AG04449 (cell line): ENCODE measurements around the gene TUBA1A.
"Not testable (repeated sequence)": the region's sequence is repeated elsewhere in the genome, so short reads cannot be mapped to it uniquely, and the experiment has no call there.

Experiments
- CTCF ChIA-PET: fragments of 350-600 bp; formaldehyde crosslinking; extraction: SDS; loops from one replicate; lab custom pipeline; 2021; ENCODE audit warnings: antibody characterized with exemption; lab: Yijun Ruan, JAX
- POLR2A ChIA-PET: fragments of 400-600, 350-600 bp; formaldehyde crosslinking; extraction: SDS; loops from one replicate; lab custom pipeline; 2020; ENCODE audit warnings: antibody characterized with exemption, inconsistent platforms; lab: Yijun Ruan, JAX
- DNase-seq: peaks from one replicate; pipeline ENCODE4 v3.0.0-alpha.2; 2010; ENCODE audit warnings: low read depth, low spot score
- H3K4me3 ChIP-seq: 2 replicates; pipeline ENCODE4 v1.5.1; 2011; ENCODE audit warnings: low read depth, mild to moderate bottlenecking, control low read depth, low read length
- TF ChIP-seq, protein P1 (sequence below): IDR thresholded peaks from one replicate; pipeline ENCODE4 v1.5.1; 2011; ENCODE audit warnings: mild to moderate bottlenecking, moderate library complexity, low read length, control low read depth, inconsistent platforms; ENCODE audit not compliant: insufficient read depth; ENCODE audit errors: missing control alignments

The TUBA1A gene

DNA sequence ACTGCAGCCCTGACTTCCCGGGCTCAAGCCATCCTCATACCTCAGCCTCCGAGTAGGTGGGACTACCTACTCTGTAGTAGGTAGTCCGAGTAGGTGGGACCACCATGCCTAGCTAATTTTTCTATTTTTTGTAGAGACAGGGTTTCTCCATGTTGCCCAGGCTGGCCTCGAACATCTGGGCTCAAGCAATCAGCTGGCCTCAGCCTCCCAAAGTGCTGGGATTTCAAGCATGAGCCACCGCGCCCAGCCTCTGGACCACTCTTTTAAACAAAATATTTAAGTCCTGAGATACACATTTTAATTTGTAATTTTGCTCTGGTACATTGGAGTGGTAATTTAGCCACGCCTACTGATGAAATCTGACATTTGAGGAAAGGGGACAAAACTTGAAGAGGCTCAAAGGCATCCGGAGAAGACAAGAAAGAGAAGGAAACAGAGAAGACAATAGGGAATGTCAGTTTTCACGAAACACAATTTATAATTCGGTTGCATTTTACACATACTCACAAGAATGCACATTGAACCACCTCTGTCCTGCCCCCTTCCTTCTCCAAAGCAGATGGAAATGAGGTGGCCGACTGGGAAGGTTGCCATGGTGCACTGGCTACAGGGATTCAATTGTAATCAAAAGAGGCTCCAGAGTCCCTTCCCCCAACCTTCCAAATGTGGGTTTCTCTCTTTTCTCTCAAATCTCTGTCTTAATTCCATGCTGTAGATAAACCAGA, 9.7 kb upstream of the TUBA1A start:
- TF ChIP-seq, protein P1, sequence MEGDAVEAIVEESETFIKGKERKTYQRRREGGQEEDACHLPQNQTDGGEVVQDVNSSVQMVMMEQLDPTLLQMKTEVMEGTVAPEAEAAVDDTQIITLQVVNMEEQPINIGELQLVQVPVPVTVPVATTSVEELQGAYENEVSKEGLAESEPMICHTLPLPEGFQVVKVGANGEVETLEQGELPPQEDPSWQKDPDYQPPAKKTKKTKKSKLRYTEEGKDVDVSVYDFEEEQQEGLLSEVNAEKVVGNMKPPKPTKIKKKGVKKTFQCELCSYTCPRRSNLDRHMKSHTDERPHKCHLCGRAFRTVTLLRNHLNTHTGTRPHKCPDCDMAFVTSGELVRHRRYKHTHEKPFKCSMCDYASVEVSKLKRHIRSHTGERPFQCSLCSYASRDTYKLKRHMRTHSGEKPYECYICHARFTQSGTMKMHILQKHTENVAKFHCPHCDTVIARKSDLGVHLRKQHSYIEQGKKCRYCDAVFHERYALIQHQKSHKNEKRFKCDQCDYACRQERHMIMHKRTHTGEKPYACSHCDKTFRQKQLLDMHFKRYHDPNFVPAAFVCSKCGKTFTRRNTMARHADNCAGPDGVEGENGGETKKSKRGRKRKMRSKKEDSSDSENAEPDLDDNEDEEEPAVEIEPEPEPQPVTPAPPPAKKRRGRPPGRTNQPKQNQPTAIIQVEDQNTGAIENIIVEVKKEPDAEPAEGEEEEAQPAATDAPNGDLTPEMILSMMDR, result no peak
- DNase-seq, result no peak
- CTCF ChIA-PET, result interaction anchor here (0.9 to 2.7 kb wide), 3 partner anchors 34 to 38 kb away, joined by 3 to 11 read pairs (median 3); no protein-coding TSS in a partner anchor
- POLR2A ChIA-PET, result interaction anchor here (1.6 to 2.1 kb wide), 2 partner anchors 9 to 68 kb away, joined by 5 to 8 read pairs; partner anchors contain the start of genes TUBA1A and TUBA1B
- H3K4me3 ChIP-seq, result no peak overlapping the region

DNA sequence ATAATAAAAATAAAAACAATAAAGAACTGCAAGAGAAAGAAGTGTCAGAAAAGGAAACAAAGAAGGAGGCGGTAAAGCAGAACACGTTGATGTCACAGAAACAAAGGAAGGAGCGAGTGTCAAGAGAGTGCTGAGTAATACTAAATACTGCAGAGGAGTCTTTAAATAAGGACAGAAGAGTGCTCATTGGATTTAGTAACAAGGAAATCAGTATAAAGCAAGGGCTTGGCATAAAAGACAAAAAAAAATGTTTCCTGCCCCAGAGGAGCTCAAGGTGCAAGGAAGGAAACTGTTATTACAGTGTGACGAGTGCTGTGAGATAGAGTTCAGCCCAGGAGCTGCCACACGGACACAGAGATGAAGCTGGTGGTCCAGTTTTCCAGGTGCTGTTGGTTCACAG, 8.4 kb upstream of the TUBA1A start:
- DNase-seq, result no peak
- ChIA-PET CTCF (interaction anchor here (0.9 to 2.7 kb wide), 2 partner anchors 36 to 39 kb away, joined by 3 to 11 read pairs; no protein-coding TSS in a partner anchor), POLR2A (interaction anchor here (1.6 to 2.1 kb wide), 2 partner anchors 8 to 66 kb away, joined by 5 to 8 read pairs; partner anchors contain the start of genes TUBA1A and TUBA1B)
- H3K4me3 ChIP-seq, result no peak overlapping the region
- TF ChIP-seq, protein P1, result no peak

DNA sequence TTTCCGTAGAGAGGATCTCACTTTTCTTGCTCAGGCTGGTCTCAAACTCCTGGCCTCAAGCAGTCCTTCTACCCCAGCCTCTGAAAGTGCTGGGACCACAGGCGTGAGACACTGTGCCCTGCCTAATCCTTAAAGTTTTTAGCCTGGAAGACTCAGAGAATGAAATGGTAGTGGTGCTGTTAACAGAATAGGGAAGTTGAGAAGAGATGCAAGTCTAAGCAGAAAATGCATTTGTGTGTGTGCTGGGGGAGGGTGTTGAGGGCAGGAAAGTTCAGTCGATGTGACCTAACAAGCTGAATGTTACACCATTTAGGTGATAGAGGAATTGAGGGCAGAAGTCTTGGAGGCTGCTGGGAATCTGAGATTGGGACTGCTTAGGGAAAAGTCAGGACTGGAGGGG, 6.9 kb upstream of the TUBA1A start:
- ChIA-PET CTCF (no interaction called here), POLR2A (no interaction called here)
- no peak for DNase-seq
- TF ChIP-seq, protein P1, result no peak
- H3K4me3 ChIP-seq, result no peak overlapping the region

DNA sequence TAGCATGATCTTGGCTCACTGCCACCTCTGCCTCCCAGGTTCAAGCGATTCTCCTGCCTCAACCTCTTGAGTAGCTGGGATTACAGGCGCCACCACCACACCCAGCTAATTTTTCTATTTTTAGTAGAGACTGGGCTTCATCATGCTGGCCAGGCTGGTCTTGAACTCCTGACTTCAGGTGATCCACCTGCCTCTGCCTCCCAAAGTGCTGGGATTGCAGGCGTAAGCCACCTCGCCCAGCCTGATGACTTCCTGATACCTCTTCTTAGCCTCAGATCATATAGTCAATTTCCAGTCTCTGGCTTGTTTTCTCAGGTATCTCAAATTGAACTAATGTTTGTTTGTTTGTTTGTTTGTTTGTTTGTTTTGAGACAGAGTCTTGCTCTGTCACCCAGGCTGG, 4.9 kb upstream of the TUBA1A start:
- POLR2A ChIA-PET, DNase-seq, H3K4me3 ChIP-seq: not testable (repeated sequence)
- CTCF ChIA-PET, result interaction anchor here (0.6 kb wide), 1 partner anchor 320 kb away, joined by 3 read pairs; no protein-coding TSS in a partner anchor

DNA sequence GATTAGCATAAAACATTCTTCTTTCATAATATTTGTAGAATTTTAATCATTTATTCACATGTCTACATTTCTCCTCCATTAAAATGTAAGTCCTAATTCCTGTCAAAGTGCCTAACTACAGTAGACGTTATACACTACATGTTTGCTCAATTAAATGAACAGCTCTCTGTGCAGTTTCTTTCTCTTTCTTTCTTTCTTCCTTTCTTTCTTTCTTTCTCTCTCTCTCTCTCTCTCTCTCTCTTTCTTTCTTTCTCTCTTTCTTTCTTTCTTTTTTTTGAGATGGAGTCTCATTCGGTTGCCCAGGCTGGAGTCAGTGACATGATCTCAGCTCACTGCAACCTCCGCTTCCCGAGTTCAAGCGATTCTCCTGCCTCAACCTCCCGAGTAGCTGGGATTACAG, 2.6 kb upstream of the TUBA1A start:
- POLR2A ChIA-PET, H3K4me3 ChIP-seq, CTCF ChIA-PET, DNase-seq: not testable (repeated sequence)

DNA sequence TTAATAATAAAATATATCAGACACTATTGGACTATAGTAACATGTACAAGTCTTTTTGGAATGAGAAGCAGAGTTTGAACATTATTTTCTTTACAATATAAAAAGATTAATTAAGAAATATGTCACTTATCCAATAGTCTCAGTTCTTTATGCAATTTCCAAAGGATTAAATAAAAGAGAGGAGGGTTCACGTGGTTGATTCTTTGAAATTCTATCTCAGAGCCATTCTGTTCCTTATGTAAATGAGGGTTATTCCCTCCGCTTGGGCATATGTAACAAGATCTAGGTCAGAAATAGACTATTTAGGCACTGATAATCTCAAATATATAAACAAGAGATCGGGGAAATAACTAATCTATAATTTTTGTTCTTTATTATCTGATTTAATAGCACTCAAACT, 2.1 kb upstream of the TUBA1A start:
- TF ChIP-seq, protein P1, result no peak
- H3K4me3 ChIP-seq, result no peak overlapping the region
- ChIA-PET POLR2A (interaction anchor here (1.5 kb wide), 1 partner anchor 60 kb away, joined by 6 read pairs; the partner anchor contains the start of gene TUBA1B), CTCF (interaction anchor here (0.6 to 2.2 kb wide), 4 partner anchors 61 to 519 kb away, joined by 3 to 7 read pairs (median 3); no protein-coding TSS in a partner anchor)
- no peak for DNase-seq

DNA sequence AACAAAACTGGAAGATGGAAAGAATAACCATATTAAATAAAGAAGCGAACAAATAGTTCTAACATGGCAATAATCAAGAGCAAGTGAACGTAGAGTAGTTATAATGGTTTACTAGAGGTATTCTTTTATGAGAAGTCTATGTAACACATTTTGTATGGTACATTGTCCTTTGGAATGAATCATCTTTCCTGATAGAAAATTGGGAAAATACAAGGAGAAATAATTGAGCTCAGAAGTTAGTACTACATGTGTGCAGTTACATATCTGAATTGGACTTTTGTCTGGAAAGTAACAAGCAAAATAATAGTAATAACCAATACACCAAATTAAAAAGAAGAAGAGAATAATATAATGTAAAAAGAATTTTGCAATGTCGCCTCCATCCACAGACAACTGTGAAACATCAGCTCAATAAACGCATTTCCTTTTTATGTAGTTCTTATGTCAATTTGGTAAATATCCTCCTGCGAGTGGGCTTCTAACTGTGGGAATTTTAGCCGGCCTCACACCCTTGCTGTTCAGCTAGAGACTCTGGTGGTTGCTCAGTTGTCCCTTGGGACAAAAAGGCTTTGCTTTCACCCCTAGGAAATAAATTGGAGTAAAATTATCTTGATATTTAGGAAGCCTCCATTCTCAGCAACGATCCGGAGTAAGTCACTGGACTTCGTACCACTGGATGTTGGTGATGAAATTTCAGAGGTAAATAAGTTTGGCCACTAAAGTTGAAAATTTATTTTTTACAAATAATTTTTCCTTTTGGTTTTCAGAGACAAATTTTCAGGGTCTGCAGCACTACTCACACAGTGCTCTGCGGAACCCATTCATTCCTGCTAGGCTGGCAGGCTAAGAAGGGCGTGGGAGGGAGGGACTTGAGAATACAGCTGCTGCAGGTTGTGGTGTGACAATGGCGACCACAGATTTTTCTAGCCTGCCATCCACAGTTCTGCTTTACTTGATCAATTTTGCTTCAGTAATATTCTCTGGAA, 1.1 kb upstream of the TUBA1A start:
- ChIA-PET POLR2A (interaction anchor here (1.5 to 2.4 kb wide), 3 partner anchors 8 to 75 kb away, joined by 6 to 21 read pairs (median 8); partner anchors contain the start of genes TUBA1B and TUBA1C), CTCF (interaction anchor here (0.8 to 3.7 kb wide), 8 partner anchors 12 to 193 kb away, joined by 3 to 24 read pairs (median 6); no protein-coding TSS in a partner anchor)
- no peak for DNase-seq
- peak overlapping the region; percentile 89 for H3K4me3 ChIP-seq
- TF ChIP-seq, protein P1, result no peak
